Endodermal cell (in vitro differentiated cells): Measurements from ENCODE around the gene KATNAL1. TPM values are rescaled to one million over a fixed set of nuclear protein-coding genes. Genes with fewer than 3 reads are reported as not detected.

Source experiments
- DNase-seq: peaks from one replicate; pipeline ENCODE4 v3.0.0-alpha.2; 2017
- H3K27ac ChIP-seq: 2 replicates; pipeline ENCODE4 v1.5.1; 2013; ENCODE audit warnings: mild to moderate bottlenecking, low read depth, low read length, moderate library complexity
- H3K27me3 ChIP-seq: 2 replicates; pipeline ENCODE4 v1.6.1; 2013; ENCODE audit warnings: mild to moderate bottlenecking, low read length, moderate library complexity; ENCODE audit not compliant: insufficient read depth, control insufficient read depth, poor library complexity, severe bottlenecking
- H3K36me3 ChIP-seq: 2 replicates; pipeline ENCODE4 v1.7.0; 2013; ENCODE audit warnings: mild to moderate bottlenecking, low read length, moderate library complexity; ENCODE audit not compliant: control insufficient read depth, insufficient read depth
- H3K4me1 ChIP-seq: one replicate; pipeline ENCODE4 v1.7.0; 2013; ENCODE audit warnings: low read length; ENCODE audit not compliant: control insufficient read depth, insufficient read depth
- H3K4me3 ChIP-seq: 2 replicates; pipeline ENCODE4 v1.5.1; 2013; ENCODE audit warnings: mild to moderate bottlenecking, low read length, moderate library complexity
- H3K9ac ChIP-seq: 2 replicates; pipeline ENCODE4 v1.6.1; 2013; ENCODE audit warnings: mild to moderate bottlenecking, low read length, moderate library complexity; ENCODE audit not compliant: poor library complexity, severe bottlenecking; ENCODE audit errors: extremely low read depth
- H3K9me3 ChIP-seq: 2 replicates; pipeline ENCODE4 v1.6.1; 2013; ENCODE audit warnings: mild to moderate bottlenecking, low read length, moderate library complexity; ENCODE audit not compliant: control insufficient read depth
- H3K27ac Mint-ChIP-seq: 2 replicates; pipeline ENCODE4 v1.8.0; 2020; ENCODE audit warnings: mixed read lengths
- H3K27me3 Mint-ChIP-seq: 2 replicates; pipeline ENCODE4 v1.8.0; 2021; ENCODE audit warnings: mild to moderate bottlenecking, mixed read lengths; ENCODE audit not compliant: insufficient read depth
- H3K36me3 Mint-ChIP-seq: 2 replicates; pipeline ENCODE4 v1.8.0; 2020; ENCODE audit warnings: low read depth, mixed read lengths
- H3K4me1 Mint-ChIP-seq: 2 replicates; pipeline ENCODE4 v1.8.0; 2020; ENCODE audit warnings: mixed read lengths
- H3K4me3 Mint-ChIP-seq: 2 replicates; pipeline ENCODE4 v1.8.0; 2020; ENCODE audit warnings: mild to moderate bottlenecking, moderate library complexity, mixed read lengths
- H3K9me3 Mint-ChIP-seq: 2 replicates; pipeline ENCODE4 v1.8.0; 2020; ENCODE audit warnings: mild to moderate bottlenecking, mixed read lengths
- CTCF ChIP-seq: fragments of 200-600 bp; sonication (generic); conservative IDR thresholded peaks from 2 replicates; pipeline ENCODE4 v1.5.0; 2021; ENCODE audit warnings: antibody characterized with exemption, mild to moderate bottlenecking
- whole genome bisulfite sequencing, 2 experiments: methylation state at CpG; one replicate each; pipeline versions ENCODE4 v1.1.5 to v1.1.7; 2013; ENCODE audit warnings: missing lambda C conversion rate in 2 of 2, mixed read lengths in 1 of 2; ENCODE audit not compliant: insufficient coverage in 1 of 2, insufficient read length in 1 of 2; 5-methylcytosine and 5-hydroxymethylcytosine counted together
- total RNA-seq, 2 donors: library from RNA; stranded (reverse); fragmentation: NEBNext Ultra II Directional in 1 of 2; extraction: Animal tissue kit (Norgen Biotek cat#: 25700) in 1 of 2; gene quantifications; 2 replicates in 1 of 2; 3 replicates in 1 of 2; pipeline ENCODE4 v1.2.1, GENCODE V29; 2021

The KATNAL1 gene
- total RNA-seq, 2 donors from 2014 or later = 20.3 to 32.2 TPM

- 93% methylated on average over 1 of the region's 1 CpG; no CpG with 5 or more reads in 1 of the 2 experiments for WGBS, 2 experiments
- H3K4me1 ChIP-seq = no peaks in the 10 kb centered on the region
- DNase-seq = no peak
- H3K9me3 ChIP-seq = no peaks in the 10 kb centered on the region
- H3K9ac ChIP-seq = no peak overlapping the region
- Mint-ChIP-seq H3K4me1 (no peaks in the 10 kb centered on the region), H3K9me3 (no peaks in the 10 kb centered on the region), H3K36me3 (peaks cover 19% of the 10 kb centered on the region), H3K27ac (no peak overlapping the region), H3K27me3 (no peaks in the 10 kb centered on the region), H3K4me3 (no peak overlapping the region)
- H3K27ac ChIP-seq = peak overlapping the region; percentile 62
- no peak for TF ChIP-seq CTCF
- H3K36me3 ChIP-seq = peaks cover 7% of the 10 kb centered on the region
- H3K4me3 ChIP-seq = no peak overlapping the region
- H3K27me3 ChIP-seq = no peaks in the 10 kb centered on the region
Measured at GRCh38 chr13:30235216-30235615, 72.1 kb downstream of the KATNAL1 start.

- H3K36me3 ChIP-seq = peaks cover 6% of the 10 kb centered on the region
- no peaks in the 10 kb centered on the region for H3K9me3 ChIP-seq
- no peaks in the 10 kb centered on the region for H3K4me1 ChIP-seq
- H3K4me3 ChIP-seq = no peak overlapping the region
- H3K27me3 ChIP-seq = no peaks in the 10 kb centered on the region
- H3K4me1 Mint-ChIP-seq = no peaks in the 10 kb centered on the region
- no peak overlapping the region for H3K27ac Mint-ChIP-seq
- no peaks in the 10 kb centered on the region for H3K27me3 Mint-ChIP-seq
- WGBS, 2 experiments = 88 to 90% methylated on average over 2 of the region's 2 CpGs
- H3K36me3 Mint-ChIP-seq = peaks cover 19% of the 10 kb centered on the region
- no peaks in the 10 kb centered on the region for H3K9me3 Mint-ChIP-seq
- peak overlapping the region; percentile 62 for H3K27ac ChIP-seq
- no peak overlapping the region for H3K9ac ChIP-seq
- no peak for TF ChIP-seq CTCF
- H3K4me3 Mint-ChIP-seq = no peak overlapping the region
- DNase-seq = no peak
Measured at GRCh38 chr13:30234619-30235162, 72.7 kb downstream of the KATNAL1 start.

GRCh38 chr13:30224732-30225131 is 82.6 kb downstream of the KATNAL1 start:
- Histone ChIP-seq H3K9me3 (peaks cover 25% of the 10 kb centered on the region), H3K9ac (no peak overlapping the region), H3K27ac (no peak overlapping the region), H3K36me3 (peaks cover 59% of the 10 kb centered on the region), H3K4me1 (no peaks in the 10 kb centered on the region), H3K4me3 (no peak overlapping the region), H3K27me3 (no peaks in the 10 kb centered on the region)
- DNase-seq = no peak
- TF ChIP-seq CTCF = no peak
- H3K9me3 Mint-ChIP-seq = peaks cover 26% of the 10 kb centered on the region
- peaks cover 68% of the 10 kb centered on the region for H3K36me3 Mint-ChIP-seq
- no peak overlapping the region for H3K4me3 Mint-ChIP-seq
- no peaks in the 10 kb centered on the region for H3K27me3 Mint-ChIP-seq
- H3K4me1 Mint-ChIP-seq = no peaks in the 10 kb centered on the region
- no peak overlapping the region for H3K27ac Mint-ChIP-seq
